Progenitor cell of endocrine pancreas (in vitro differentiated cells): Measurements from ENCODE around the gene GLYATL1B. TPM values are rescaled to one million over a fixed set of nuclear protein-coding genes. Genes with fewer than 3 reads are reported as not detected.

ENCODE experiments used
- total RNA-seq: library from RNA; stranded (reverse); gene quantifications from 2 replicates; pipeline ENCODE4 v1.2.1, GENCODE V29; 2021

Gene GLYATL1B
- total RNA-seq, 1 donor from 2014 or later = not detected

Other genes with a start within 250 kb of the GLYATL1B start
- 0.60 and 1.1 TPM in 2 replicates for gene GLYATL2, start 241.6 kb upstream of the GLYATL1B start, total RNA-seq
- 23.6 and 25.3 TPM in 2 replicates for gene GLYATL1, start 146.8 kb upstream of the GLYATL1B start, total RNA-seq
- gene FAM111B, start 20.9 kb downstream of the GLYATL1B start, total RNA-seq = 13.8 and 14.7 TPM in 2 replicates
- 53.2 and 56.9 TPM in 2 replicates for gene FAM111A, start 56.5 kb downstream of the GLYATL1B start, total RNA-seq
- gene DTX4, start 85.8 kb downstream of the GLYATL1B start, total RNA-seq = 54.5 and 61.6 TPM in 2 replicates
- not detected in 2 replicates for gene MPEG1, start 126.6 kb downstream of the GLYATL1B start, total RNA-seq